ENCODE results near the gene NOS3. TPM values are rescaled to one million over a fixed set of nuclear protein-coding genes. Genes with fewer than 3 reads are reported as not detected.
"Not testable (repeated sequence)": the region's sequence is repeated elsewhere in the genome, so short reads cannot be mapped to it uniquely, and the experiment has no call there.

The NOS3 gene
- polyA plus RNA-seq, 4 donors, result 9.5 to 15.3 (median 12.9) TPM

GRCh38 chr7:151031011-151031410 lies 40.2 kb downstream of the NOS3 start:
- no peak for DNase-seq (ENCODE audit: low read depth in 4 of 4, low spot score in 2 of 4)

- DNase-seq (ENCODE audit: low read depth in 4 of 4, low spot score in 2 of 4), result no peak
These were observed 42.4 kb downstream of the NOS3 start for GRCh38 chr7:151032936-151033863.

- DNase-seq (ENCODE audit: low read depth in 4 of 4, low spot score in 2 of 4), result no peak
These were observed 43.0 kb downstream of the NOS3 start for GRCh38 chr7:151033864-151034249.

- no peak for DNase-seq (ENCODE audit: low read depth in 4 of 4, low spot score in 2 of 4)
These were observed 43.7 kb downstream of the NOS3 start for GRCh38 chr7:151034312-151035025.

GRCh38 chr7:151035026-151035717 lies 44.4 kb downstream of the NOS3 start:
- DNase-seq (ENCODE audit: low read depth in 4 of 4, low spot score in 2 of 4), result no peak

- no peak for DNase-seq (ENCODE audit: low read depth in 4 of 4, low spot score in 2 of 4)
These were observed 45.1 kb downstream of the NOS3 start for GRCh38 chr7:151035902-151036301.

- DNase-seq (ENCODE audit: low read depth in 4 of 4, low spot score in 2 of 4), result no peak
These were observed 48.4 kb downstream of the NOS3 start for GRCh38 chr7:151038951-151039849.

GRCh38 chr7:151039850-151040548 lies 49.2 kb downstream of the NOS3 start:
- no peak for DNase-seq (ENCODE audit: low read depth in 4 of 4, low spot score in 2 of 4)

GRCh38 chr7:151040616-151041375 lies 50.0 kb downstream of the NOS3 start:
- no peak for DNase-seq (ENCODE audit: low read depth in 4 of 4, low spot score in 2 of 4)

GRCh38 chr7:151043449-151043848 lies 52.6 kb downstream of the NOS3 start:
- not testable (repeated sequence) for DNase-seq (ENCODE audit: low read depth in 4 of 4, low spot score in 2 of 4)

GRCh38 chr7:151043959-151044358 lies 53.1 kb downstream of the NOS3 start:
- DNase-seq (ENCODE audit: low read depth in 4 of 4, low spot score in 2 of 4), result no peak

- no peak for DNase-seq (ENCODE audit: low read depth in 4 of 4, low spot score in 2 of 4)
These were observed 54.4 kb downstream of the NOS3 start for GRCh38 chr7:151045262-151045661.

GRCh38 chr7:151045967-151046366 lies 55.1 kb downstream of the NOS3 start:
- no peak for DNase-seq (ENCODE audit: low read depth in 4 of 4, low spot score in 2 of 4)

GRCh38 chr7:151046603-151047573 lies 56.1 kb downstream of the NOS3 start:
- DNase-seq (ENCODE audit: low read depth in 4 of 4, low spot score in 2 of 4), result no peak

- DNase-seq (ENCODE audit: low read depth in 4 of 4, low spot score in 2 of 4), result no peak
These were observed 57.4 kb downstream of the NOS3 start, which contains the start of gene ASIC3 for GRCh38 chr7:151047976-151048815. TSS of gene ASIC3 (plus strand) at chr7:151048531. CDS start at chr7:151048886, 355 bp downstream.

GRCh38 chr7:151048911-151049463 lies 58.2 kb downstream of the NOS3 start:
- DNase-seq (ENCODE audit: low read depth in 4 of 4, low spot score in 2 of 4), result no peak

Data from left renal cortex interstitium (tissue), 4 donors.